NCI-H524 treated with DMSO at 0.1 percent for 48 hours (cell line): ENCODE data around the gene PAX7.

Experiments used
- DNase-seq: peaks from one replicate; lab custom pipeline; 2025; lab: John Stamatoyannopoulos, UW

The PAX7 gene

GRCh38 chr1:18618546-18619466 is 11.8 kb upstream of the PAX7 start:
- DNase-seq = no peak

DNA sequence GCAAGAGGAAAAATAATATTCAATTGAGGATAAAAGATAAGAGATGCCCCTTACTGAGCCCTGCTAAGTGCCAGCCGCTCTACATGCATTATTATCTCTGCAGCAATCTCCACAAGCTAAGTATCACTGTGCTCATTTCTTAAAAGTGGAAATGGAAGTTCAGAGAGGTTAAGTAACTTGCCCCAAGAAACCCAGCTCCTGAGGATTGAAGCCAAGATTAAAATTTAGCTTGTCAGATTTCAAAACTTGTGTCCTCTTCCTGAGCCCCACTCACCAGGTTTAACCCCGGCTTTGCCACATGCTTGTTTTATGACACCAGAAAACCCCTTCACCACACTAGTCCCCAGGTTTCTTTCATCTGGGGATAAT is 11.2 kb upstream of the PAX7 start:
- no peak for DNase-seq

DNA sequence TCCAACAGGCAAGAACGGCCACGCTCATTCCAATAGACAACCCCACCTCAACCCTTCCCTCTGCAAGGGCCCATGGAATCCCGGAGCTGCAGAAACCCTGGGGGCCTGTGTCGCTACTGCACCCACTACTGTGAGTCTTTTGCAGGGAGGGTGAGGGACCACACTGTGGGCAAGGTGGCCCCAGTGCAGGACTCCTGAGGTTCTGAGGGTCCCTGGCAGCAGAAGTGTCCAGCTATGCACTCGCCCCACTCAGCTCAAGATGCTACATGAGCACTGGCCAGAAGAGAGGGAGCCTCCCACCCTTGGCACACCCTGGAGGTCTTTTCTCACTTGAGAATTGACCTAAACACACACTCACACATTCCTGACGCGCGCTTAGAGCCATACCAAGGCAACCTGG is 2.1 kb upstream of the PAX7 start:
- DNase-seq = no peak

DNA sequence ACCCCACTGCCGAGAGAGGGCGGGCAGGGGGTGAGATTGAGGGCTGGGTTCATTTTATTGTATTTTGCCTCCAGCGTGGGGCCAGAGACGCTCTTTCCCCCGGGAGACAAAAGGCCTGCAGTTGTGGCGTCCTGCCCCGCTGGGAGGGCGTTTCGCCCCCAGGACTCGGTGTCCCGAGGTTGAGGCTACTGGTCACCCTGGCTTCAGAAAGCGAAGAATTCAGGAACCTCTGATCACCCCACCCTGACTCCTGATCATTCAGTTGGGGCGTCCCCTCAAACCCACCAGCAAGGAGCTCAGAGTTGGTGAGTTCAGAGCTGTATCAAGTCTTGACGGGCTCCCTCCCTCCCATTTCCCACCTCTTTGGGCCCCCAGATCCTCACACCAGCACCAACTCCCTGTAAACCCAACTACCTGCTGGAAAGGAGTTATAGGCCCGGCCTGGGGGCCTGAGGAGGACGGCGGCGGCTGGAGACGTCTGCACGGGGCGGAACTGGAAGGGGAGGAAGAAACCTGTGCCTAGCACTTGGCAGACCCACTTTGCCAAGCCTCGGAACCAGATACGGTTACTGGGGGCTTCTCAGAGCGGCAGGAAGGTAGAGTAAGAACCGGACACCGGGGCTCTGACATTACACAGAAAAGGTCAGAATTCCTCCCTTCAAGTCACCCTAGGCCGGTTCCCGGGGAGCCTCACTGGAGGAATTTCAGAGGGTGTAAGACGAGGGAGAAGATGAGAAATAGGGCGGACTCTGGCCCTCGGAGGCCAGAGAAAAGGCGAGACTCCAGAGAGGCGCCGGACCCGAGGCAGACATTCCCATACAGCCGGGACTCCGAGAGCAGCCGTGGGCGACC is 761 bp upstream of the PAX7 start:
- DNase-seq = no peak

DNA sequence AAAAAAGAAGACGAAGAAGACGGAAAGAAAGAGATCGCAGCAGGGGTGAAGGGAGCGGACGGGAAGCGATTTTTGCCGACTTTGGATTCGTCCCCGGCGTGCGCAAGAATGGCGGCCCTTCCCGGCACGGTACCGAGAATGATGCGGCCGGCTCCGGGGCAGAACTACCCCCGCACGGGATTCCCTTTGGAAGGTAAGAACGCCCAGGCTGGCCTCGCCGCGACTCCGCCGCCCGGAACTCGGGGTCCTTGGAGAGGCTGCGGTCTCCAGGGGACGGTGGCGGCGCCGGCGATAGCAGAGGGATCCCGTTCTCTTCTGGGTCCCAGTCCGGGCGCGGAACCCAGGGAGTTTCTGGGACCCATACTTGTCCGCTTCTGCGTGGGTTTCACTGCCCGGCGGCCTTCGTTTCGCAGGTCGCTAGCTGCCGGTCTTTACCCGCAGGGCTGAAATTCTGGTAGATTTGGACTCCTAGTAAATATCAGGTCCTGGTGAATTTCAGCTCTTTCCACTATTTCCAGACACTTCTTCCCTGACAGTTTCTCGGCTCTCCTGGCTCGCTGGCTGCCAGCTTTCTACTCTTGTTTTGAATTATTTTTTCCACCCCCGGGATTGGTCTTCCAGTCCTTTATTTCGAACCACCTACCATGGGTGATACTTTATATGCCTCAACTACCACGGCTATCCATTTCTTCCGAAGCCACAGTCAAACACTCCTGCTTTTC is 1.0 kb downstream of the PAX7 start:
- DNase-seq = no peak

- no peak for DNase-seq
These were observed 1.6 kb downstream of the PAX7 start for GRCh38 chr1:18632218-18632588.

DNA sequence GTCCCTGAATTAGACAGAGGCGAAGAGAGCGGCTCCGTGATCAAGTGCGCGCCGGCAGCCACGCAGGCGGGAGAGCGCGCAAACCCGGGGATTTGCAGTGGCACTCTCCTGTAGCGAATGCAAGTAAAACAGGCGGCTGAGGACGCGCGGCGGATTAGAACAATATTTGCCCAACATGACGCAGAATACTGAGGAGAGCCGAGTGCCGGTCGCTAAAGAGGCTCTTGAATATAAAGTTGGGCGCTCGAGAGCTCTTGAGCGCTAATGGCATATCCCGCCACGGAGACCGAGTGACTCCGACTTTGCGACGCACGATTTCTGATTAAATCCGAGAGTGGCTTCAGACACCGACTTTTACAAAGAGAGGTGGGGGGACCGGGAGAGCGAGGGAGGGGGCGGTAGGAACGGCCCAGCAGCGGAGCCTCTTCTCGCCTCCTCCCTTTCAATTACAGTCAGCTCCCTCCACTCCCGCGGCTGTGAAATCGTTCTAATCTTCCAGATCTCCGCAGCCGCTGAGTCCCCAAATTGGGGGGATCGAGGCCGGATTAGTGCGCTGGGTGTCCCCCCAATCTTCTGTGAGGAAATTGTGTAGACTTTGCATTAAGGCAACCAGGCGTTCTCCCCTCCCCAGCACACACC is 2.3 kb downstream of the PAX7 start:
- DNase-seq = peak; percentile 70

- no peak for DNase-seq
These were observed 2.9 kb downstream of the PAX7 start for GRCh38 chr1:18633422-18634155.

GRCh38 chr1:18634276-18634675 is 3.6 kb downstream of the PAX7 start:
- DNase-seq = no peak

- no peak for DNase-seq
These were observed 4.5 kb downstream of the PAX7 start for GRCh38 chr1:18635070-18635577.

DNA sequence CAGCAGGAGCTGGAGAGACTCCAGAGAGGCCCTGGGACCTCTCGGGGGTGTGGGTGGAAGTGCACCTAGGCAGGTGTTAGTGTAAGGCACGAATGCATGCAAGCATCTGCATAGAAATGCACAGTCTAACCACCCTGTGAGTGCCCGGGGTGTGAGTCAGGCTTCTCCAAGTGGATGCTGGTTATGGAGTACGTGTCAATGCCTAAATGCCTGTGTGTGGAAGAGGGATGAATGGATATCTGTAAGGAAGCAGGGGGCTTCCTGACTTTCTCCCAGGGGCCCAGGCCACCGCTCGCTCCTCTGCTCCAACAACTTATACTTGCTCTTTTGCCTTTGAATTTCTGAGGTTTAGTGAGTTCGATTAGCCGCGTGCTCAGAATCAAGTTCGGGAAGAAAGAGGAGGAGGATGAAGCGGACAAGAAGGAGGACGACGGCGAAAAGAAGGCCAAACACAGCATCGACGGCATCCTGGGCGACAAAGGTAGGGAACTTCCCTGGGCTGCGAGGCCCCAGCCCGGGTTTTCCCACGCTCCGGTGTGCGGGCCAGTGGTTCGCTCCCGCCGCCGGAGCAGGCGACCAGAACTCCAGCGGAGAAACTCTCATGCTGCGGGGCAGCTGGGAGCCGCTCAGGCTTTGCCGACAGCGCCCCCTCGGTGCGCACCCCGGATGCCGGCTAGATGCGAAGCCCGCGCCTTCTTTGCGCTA is 5.4 kb downstream of the PAX7 start:
- DNase-seq = no peak

GRCh38 chr1:18636596-18637508 is 6.2 kb downstream of the PAX7 start:
- DNase-seq = no peak

- DNase-seq = no peak
These were observed 6.9 kb downstream of the PAX7 start for GRCh38 chr1:18637511-18637960.

- DNase-seq = no peak
These were observed 7.6 kb downstream of the PAX7 start for GRCh38 chr1:18637962-18638834.

DNA sequence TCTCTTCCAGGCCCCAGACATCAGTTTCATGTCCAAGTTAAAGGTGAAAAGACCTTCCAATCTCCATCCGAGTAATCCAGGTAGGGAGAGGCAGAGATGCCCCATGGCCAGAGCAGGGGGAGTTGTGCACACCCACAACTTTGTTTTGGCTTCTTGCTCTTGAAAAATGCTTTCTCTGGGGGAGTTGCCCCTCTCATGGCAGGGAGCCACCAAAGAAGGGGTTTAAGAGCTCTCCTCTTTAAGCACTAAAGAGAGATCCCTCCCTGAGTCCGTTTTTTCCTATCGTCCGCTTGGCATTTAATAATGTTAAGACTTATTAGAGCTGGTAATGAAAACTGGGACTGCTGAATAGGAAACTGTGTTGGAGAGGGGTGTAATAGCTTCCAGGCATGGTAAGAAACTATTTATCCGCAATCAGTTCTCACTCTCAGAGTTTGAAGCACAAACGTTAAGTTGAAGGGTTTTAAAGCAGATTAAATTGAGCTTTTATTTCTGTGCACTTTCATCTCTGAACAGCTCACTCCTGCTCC is 8.3 kb downstream of the PAX7 start:
- DNase-seq = no peak

GRCh38 chr1:18639368-18640055 is 8.9 kb downstream of the PAX7 start:
- no peak for DNase-seq

DNA sequence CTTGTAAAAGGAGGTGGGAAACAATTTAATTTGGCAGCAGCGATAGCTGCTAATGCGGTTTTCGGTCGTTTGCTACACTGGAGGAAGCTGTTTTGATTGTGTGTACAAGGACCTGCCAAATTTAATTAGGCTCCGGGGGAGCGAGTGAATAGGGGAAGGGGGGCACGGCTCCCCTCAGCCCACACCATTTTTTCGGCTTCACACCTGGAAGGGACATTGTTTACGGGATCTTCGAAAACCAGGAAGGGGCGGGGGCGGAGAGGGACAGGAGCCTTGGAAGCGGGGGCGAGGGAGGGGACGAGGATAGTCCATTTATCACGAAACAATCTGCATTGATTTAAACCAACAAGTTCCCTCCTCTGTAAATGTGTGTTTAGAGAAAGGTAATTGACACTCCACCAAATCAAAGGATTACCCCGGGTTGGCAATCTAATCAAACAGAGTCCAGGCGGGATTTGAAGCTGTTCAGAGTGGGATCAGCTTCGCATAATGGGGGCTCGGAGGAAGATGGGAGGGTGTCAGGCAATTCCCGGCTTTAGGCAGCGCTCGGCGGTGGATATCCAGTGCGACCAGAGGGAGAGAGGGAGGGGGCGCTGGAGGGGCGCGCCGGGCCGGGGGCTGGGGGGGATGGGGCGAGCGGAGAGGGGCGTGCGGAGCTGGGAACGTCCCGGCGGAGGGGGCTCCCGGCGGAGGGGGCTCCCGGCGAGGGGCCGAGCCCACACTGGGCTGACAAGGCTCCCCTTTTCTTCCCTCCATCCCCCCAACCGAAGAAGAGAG is 9.8 kb downstream of the PAX7 start:
- no peak for DNase-seq
